ENCODE results near the gene TMEM179.
A peak's percentile ranks its signal among the peaks of the same experiment; 100 is the strongest.

The TMEM179 gene

DNA sequence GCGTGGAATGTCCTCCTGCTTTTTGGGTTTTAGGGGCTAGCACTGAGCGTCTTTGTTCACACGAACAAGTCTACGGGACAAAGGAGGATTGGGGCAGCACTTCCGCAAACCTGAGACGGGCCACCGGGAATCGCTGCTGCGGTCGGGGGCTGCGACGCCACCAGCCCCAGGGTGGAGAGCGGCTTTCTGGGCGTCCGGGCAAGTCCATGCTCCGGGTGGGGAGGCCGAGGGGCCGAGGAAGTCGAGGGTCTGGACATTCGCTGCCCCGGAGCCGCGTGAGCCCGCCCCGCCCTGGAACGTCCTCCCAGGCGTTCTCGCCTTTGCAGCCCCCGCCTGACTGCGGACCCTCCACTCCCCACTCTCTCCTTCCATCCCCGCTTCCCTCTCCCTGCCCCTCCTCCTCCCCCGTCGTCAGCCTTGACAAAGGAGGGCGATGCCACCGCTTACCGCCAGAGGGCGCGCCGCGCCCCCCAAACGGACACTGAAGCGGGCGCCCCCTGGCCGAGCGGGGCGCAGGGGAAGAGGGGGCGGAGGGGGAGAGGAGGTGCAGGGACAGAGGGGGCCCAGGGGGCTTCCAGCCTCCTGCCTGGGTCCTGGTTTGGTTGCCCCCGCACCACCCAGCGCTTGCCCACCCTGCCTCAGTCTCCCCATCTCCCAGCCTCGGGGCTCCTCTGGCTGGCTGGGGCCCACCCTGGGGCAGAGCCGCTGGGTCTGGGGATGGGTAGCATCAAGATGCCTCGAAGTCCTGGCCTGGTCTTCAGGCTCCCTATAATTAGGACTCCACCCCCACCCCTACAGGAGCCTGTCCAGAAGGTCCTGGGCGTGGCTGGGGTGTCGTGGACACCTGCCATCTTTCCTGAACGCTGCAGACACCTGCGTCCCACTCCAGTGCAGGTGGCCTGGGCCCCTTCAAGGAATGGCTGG, 45.7 kb upstream of the TMEM179 start:
- TF ChIP-seq, protein P1, sequence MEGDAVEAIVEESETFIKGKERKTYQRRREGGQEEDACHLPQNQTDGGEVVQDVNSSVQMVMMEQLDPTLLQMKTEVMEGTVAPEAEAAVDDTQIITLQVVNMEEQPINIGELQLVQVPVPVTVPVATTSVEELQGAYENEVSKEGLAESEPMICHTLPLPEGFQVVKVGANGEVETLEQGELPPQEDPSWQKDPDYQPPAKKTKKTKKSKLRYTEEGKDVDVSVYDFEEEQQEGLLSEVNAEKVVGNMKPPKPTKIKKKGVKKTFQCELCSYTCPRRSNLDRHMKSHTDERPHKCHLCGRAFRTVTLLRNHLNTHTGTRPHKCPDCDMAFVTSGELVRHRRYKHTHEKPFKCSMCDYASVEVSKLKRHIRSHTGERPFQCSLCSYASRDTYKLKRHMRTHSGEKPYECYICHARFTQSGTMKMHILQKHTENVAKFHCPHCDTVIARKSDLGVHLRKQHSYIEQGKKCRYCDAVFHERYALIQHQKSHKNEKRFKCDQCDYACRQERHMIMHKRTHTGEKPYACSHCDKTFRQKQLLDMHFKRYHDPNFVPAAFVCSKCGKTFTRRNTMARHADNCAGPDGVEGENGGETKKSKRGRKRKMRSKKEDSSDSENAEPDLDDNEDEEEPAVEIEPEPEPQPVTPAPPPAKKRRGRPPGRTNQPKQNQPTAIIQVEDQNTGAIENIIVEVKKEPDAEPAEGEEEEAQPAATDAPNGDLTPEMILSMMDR (IDR thresholded peaks at IDR 0.05; ENCODE audit: insufficient read depth, low read length, poor library complexity, severe bottlenecking): peak; percentile 99
- TF ChIP-seq EZH2phosphoT487 (conservative IDR thresholded peaks at IDR 0.05; ENCODE audit: low read length): no peak
- Histone ChIP-seq H3K4me2 (ENCODE audit: low read depth, low read length, poor library complexity, severe bottlenecking) (peak overlapping the region; percentile 44), H4K20me1 (ENCODE audit: low read depth, low read length) (no peaks in the 10 kb centered on the region), H3K9me2 (replicated peaks; ENCODE audit: insufficient read depth, low read length) (no peaks in the 10 kb centered on the region), H3K27me3 (ENCODE audit: low read length) (no peaks in the 10 kb centered on the region), H3F3A (ENCODE audit: insufficient read depth) (0 out of 2 replicates have a peak, but pooled peaks cover under 1% of the 10 kb centered on the region), H3K27ac (ENCODE audit: low read depth, low read length) (no peak overlapping the region), H3K9ac (ENCODE audit: low read length) (peak overlapping the region; percentile 15; the same call in 1 of the 2 replicates), H3K4me3 (ENCODE audit: insufficient read depth, low read length, poor library complexity, severe bottlenecking) (no peak overlapping the region), H3K9me3 (ENCODE audit: insufficient read depth, low read length) (peaks cover 17% of the 10 kb centered on the region; the same call in 1 of the 2 replicates), H2AFZ (ENCODE audit: low read depth, low read length, severe bottlenecking) (peak overlapping the region; percentile 29), H3K36me3 (ENCODE audit: low read length) (no peaks in the 10 kb centered on the region), H3K79me2 (ENCODE audit: insufficient read depth, low read length) (no peaks in the 10 kb centered on the region)

DNA sequence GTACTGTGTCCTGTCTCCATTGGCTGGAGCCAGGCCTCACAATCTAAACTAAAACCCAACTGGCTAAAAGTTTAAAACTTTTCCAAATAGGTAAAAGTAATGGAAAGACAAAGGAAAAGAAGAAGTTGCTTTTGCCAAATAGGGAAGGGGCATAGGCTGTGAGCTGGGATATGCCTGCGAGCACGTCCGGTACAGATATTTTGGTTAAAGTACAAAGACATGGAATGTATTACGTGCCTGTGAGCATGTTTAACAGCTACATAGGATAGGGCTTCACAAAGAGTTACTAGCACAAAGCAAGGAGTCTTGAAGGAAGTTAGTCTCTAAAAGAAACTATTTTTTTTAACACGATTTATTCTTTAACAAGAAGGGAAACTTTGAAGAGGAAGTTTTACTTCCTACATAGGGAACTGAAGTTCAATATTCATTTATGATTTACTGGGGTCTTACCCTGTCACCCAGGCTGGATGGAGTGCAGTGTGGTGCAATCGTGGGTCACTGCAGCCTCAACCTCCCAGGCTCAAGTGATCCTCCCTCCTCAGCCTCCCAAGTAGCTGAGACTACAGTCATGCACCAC, 43.0 kb upstream of the TMEM179 start:
- H3K79me2 ChIP-seq (ENCODE audit: insufficient read depth, low read length): no peaks in the 10 kb centered on the region
- no peak overlapping the region for H3K4me3 ChIP-seq (ENCODE audit: insufficient read depth, low read length, poor library complexity, severe bottlenecking)
- H4K20me1 ChIP-seq (ENCODE audit: low read depth, low read length): no peaks in the 10 kb centered on the region
- H3K36me3 ChIP-seq (ENCODE audit: low read length): no peaks in the 10 kb centered on the region
- no peaks in the 10 kb centered on the region for H3K9me2 ChIP-seq (replicated peaks; ENCODE audit: insufficient read depth, low read length)
- H3K27me3 ChIP-seq (ENCODE audit: low read length): no peaks in the 10 kb centered on the region
- peaks cover 3% of the 10 kb centered on the region; the same call in 1 of the 2 replicates for H3K9me3 ChIP-seq (ENCODE audit: insufficient read depth, low read length)
- H3K27ac ChIP-seq (ENCODE audit: low read depth, low read length): no peak overlapping the region
- no peaks in the 10 kb centered on the region for H3F3A ChIP-seq (ENCODE audit: insufficient read depth)
- no peak overlapping the region for H3K9ac ChIP-seq (ENCODE audit: low read length)
- no peak overlapping the region for H2AFZ ChIP-seq (ENCODE audit: low read depth, low read length, severe bottlenecking)
- no peak overlapping the region for H3K4me2 ChIP-seq (ENCODE audit: low read depth, low read length, poor library complexity, severe bottlenecking)
- TF ChIP-seq EZH2phosphoT487 (conservative IDR thresholded peaks at IDR 0.05; ENCODE audit: low read length): no peak

GRCh38 chr14:104644656-104645378, 40.2 kb upstream of the TMEM179 start:
- H3K36me3 ChIP-seq (ENCODE audit: low read length): no peaks in the 10 kb centered on the region
- no peak overlapping the region for H3K9ac ChIP-seq (ENCODE audit: low read length)
- H3K79me2 ChIP-seq (ENCODE audit: insufficient read depth, low read length): no peaks in the 10 kb centered on the region
- H3K4me2 ChIP-seq (ENCODE audit: low read depth, low read length, poor library complexity, severe bottlenecking): no peak overlapping the region
- H3K9me2 ChIP-seq (replicated peaks; ENCODE audit: insufficient read depth, low read length): no peaks in the 10 kb centered on the region
- H4K20me1 ChIP-seq (ENCODE audit: low read depth, low read length): no peaks in the 10 kb centered on the region
- H3K27me3 ChIP-seq (ENCODE audit: low read length): no peaks in the 10 kb centered on the region
- no peak overlapping the region for H3K4me3 ChIP-seq (ENCODE audit: insufficient read depth, low read length, poor library complexity, severe bottlenecking)
- H3K9me3 ChIP-seq (ENCODE audit: insufficient read depth, low read length): no peaks in the 10 kb centered on the region
- no peaks in the 10 kb centered on the region for H3F3A ChIP-seq (ENCODE audit: insufficient read depth)
- H2AFZ ChIP-seq (ENCODE audit: low read depth, low read length, severe bottlenecking): no peak overlapping the region
- no peak overlapping the region for H3K27ac ChIP-seq (ENCODE audit: low read depth, low read length)
- TF ChIP-seq, protein P1 (IDR thresholded peaks at IDR 0.05; ENCODE audit: insufficient read depth, low read length, poor library complexity, severe bottlenecking): no peak
- no peak for TF ChIP-seq EZH2phosphoT487 (conservative IDR thresholded peaks at IDR 0.05; ENCODE audit: low read length)

Data from SU-DHL-6 (cell line).